HL-60 (cell line): ENCODE results near the gene CCNK.

Experiments used
- DNase-seq, 2 experiments: peaks; one replicate each; pipeline ENCODE4 v3.0.0-alpha.2; 2010 to 2020; ENCODE audit warnings: low read depth in 1 of 2, low spot score in 1 of 2
- H3K27ac ChIP-seq: fragments of 250-450 bp; sonication (Bioruptor Pico); replicated peaks from 2 replicates; pipeline ENCODE4 v1.5.1; 2020; ENCODE audit warnings: mild to moderate bottlenecking, moderate library complexity
- H3K27me3 ChIP-seq: fragments of 250-450 bp; sonication (Bioruptor Pico); 2 replicates; pipeline ENCODE4 v1.5.1; 2021; ENCODE audit warnings: mild to moderate bottlenecking, moderate library complexity; ENCODE audit not compliant: insufficient read depth, poor library complexity, severe bottlenecking
- H3K4me3 ChIP-seq: replicated peaks from 2 replicates; pipeline ENCODE4 v1.5.1; 2011; ENCODE audit warnings: mild to moderate bottlenecking, control low read depth, low read length; ENCODE audit not compliant: insufficient read depth
- GABPA ChIP-seq: IDR thresholded peaks from 2 replicates; pipeline ENCODE4 v1.6.1; 2012; ENCODE audit warnings: low read depth
- POLR2AphosphoS5 ChIP-seq: IDR thresholded peaks from 2 replicates; pipeline ENCODE4 v1.6.1; 2012; ENCODE audit warnings: low read depth
- SPI1 ChIP-seq: IDR thresholded peaks from 2 replicates; pipeline ENCODE4 v1.6.1; 2012; ENCODE audit warnings: low read depth, mild to moderate bottlenecking, borderline replicate concordance
- TF ChIP-seq, protein P1 (sequence below): IDR thresholded peaks from one replicate; pipeline ENCODE4 v1.5.1; 2011; ENCODE audit warnings: low read length, control low read depth, inconsistent platforms; ENCODE audit not compliant: insufficient read depth
- TF ChIP-seq, protein P2 (sequence below): IDR thresholded peaks from 2 replicates; pipeline ENCODE4 v1.6.1; 2012; ENCODE audit warnings: low read depth; ENCODE audit not compliant: insufficient replicate concordance

The CCNK gene

DNA sequence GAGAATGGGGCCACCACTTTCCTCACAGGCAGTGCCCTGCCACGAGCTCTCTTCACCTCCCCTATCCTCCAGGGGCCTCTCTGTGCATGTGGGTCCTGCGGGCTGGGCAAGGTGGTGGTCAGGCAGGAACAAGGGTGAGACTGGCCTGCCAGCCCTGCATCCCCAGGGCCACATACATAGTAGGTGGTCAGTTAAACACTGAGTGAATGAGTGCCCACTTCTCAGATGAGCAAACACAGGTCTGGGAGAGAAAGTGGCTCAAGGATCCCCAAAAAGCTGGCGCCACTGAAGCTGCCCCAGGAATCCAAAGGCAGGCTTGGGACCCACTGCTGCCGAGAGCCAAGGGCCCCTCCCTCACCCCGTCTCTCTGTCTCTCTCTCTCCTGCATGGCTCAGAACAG is 51.1 kb downstream of the CCNK start:
- H3K4me3 ChIP-seq: no peak overlapping the region
- DNase-seq: no peak
- H3K27ac ChIP-seq: no peak overlapping the region
- no peaks in the 10 kb centered on the region for H3K27me3 ChIP-seq
- TF ChIP-seq, protein P1, sequence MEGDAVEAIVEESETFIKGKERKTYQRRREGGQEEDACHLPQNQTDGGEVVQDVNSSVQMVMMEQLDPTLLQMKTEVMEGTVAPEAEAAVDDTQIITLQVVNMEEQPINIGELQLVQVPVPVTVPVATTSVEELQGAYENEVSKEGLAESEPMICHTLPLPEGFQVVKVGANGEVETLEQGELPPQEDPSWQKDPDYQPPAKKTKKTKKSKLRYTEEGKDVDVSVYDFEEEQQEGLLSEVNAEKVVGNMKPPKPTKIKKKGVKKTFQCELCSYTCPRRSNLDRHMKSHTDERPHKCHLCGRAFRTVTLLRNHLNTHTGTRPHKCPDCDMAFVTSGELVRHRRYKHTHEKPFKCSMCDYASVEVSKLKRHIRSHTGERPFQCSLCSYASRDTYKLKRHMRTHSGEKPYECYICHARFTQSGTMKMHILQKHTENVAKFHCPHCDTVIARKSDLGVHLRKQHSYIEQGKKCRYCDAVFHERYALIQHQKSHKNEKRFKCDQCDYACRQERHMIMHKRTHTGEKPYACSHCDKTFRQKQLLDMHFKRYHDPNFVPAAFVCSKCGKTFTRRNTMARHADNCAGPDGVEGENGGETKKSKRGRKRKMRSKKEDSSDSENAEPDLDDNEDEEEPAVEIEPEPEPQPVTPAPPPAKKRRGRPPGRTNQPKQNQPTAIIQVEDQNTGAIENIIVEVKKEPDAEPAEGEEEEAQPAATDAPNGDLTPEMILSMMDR: no peak
- TF ChIP-seq POLR2AphosphoS5 (no peak), GABPA (no peak), SPI1 (no peak)
- TF ChIP-seq, protein P2, sequence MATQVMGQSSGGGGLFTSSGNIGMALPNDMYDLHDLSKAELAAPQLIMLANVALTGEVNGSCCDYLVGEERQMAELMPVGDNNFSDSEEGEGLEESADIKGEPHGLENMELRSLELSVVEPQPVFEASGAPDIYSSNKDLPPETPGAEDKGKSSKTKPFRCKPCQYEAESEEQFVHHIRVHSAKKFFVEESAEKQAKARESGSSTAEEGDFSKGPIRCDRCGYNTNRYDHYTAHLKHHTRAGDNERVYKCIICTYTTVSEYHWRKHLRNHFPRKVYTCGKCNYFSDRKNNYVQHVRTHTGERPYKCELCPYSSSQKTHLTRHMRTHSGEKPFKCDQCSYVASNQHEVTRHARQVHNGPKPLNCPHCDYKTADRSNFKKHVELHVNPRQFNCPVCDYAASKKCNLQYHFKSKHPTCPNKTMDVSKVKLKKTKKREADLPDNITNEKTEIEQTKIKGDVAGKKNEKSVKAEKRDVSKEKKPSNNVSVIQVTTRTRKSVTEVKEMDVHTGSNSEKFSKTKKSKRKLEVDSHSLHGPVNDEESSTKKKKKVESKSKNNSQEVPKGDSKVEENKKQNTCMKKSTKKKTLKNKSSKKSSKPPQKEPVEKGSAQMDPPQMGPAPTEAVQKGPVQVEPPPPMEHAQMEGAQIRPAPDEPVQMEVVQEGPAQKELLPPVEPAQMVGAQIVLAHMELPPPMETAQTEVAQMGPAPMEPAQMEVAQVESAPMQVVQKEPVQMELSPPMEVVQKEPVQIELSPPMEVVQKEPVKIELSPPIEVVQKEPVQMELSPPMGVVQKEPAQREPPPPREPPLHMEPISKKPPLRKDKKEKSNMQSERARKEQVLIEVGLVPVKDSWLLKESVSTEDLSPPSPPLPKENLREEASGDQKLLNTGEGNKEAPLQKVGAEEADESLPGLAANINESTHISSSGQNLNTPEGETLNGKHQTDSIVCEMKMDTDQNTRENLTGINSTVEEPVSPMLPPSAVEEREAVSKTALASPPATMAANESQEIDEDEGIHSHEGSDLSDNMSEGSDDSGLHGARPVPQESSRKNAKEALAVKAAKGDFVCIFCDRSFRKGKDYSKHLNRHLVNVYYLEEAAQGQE: no peak

DNA sequence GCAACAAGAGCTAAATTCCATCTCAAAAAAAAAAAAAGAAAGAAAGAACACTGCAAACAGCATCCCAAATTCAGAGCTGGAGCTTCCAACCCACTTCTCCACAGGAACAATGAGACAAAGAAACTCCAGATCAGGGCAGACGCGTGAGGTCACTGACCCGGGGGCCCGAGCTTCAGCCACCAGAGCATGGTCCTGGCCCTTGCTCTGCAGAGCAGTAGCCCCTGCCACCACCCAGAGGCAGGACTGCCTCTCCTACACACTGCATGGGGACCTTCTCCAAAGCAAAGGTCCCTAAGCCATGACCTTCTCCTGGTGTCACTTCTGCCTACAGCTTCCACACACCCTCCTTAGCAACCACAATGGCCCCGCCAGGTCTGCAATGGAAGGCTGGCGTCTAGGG is 53.1 kb downstream of the CCNK start:
- Histone ChIP-seq H3K27me3 (no peaks in the 10 kb centered on the region), H3K27ac (no peak overlapping the region), H3K4me3 (no peak overlapping the region)
- no peak for TF ChIP-seq SPI1
- no peak for TF ChIP-seq POLR2AphosphoS5
- TF ChIP-seq, protein P2: no peak
- TF ChIP-seq, protein P1: no peak
- no peak for TF ChIP-seq GABPA
- DNase-seq: no peak

DNA sequence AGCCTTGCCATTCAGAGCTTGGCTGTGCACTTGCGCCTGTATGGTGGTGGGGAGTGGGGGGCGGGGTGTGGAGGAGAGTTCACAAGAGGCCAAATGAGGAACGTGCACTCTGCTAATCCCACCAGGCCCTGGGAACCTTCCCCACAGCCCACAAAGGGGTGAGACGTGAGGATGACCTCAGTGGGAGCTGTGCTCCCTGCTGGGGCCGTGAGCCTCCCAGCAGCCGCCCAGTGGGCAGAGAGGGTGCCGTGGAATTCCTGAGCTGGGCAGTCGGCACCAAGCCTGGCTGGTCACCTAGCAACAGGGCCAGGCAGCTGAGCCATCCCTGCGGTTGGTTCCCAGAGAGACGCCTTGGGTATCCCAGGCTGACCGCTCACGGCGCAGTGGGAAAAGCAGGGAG is 53.7 kb downstream of the CCNK start:
- TF ChIP-seq, protein P1: no peak
- TF ChIP-seq GABPA: no peak
- TF ChIP-seq POLR2AphosphoS5: no peak
- TF ChIP-seq, protein P2: no peak
- TF ChIP-seq SPI1: no peak
- Histone ChIP-seq H3K27ac (no peak overlapping the region), H3K27me3 (no peaks in the 10 kb centered on the region), H3K4me3 (no peak overlapping the region)
- no peak for DNase-seq
